Loucy (cell line): ENCODE data around the gene LRFN4.

Experiments used
- H2AFZ ChIP-seq: fragments of 200-600 bp; sonication (generic); 2 replicates; pipeline ENCODE4 v1.6.0; 2016; ENCODE audit warnings: antibody characterized with exemption, mild to moderate bottlenecking, low read length, moderate library complexity
- H3F3A ChIP-seq: fragments of 200-600 bp; 2 replicates; pipeline ENCODE4 v1.6.0; 2016; ENCODE audit warnings: antibody characterized with exemption, low read depth, mild to moderate bottlenecking
- H3K27me3 ChIP-seq: fragments of 200-600 bp; sonication (generic); 2 replicates; pipeline ENCODE4 v1.6.1; 2014; ENCODE audit warnings: low read length, mild to moderate bottlenecking; ENCODE audit not compliant: insufficient read depth, poor library complexity, severe bottlenecking
- H3K36me3 ChIP-seq: fragments of 200-600 bp; sonication (generic); 2 replicates; pipeline ENCODE4 v1.6.1; 2016; ENCODE audit warnings: low read length; ENCODE audit not compliant: insufficient read depth
- H3K4me1 ChIP-seq: fragments of 200-600 bp; sonication (generic); 2 replicates; pipeline ENCODE4 v1.5.1; 2014; ENCODE audit warnings: low read length, mild to moderate bottlenecking; ENCODE audit not compliant: insufficient read depth, poor library complexity, severe bottlenecking
- H3K4me2 ChIP-seq: fragments of 200-600 bp; sonication (generic); 2 replicates; pipeline ENCODE4 v1.6.0; 2014; ENCODE audit warnings: antibody characterized with exemption, low read length, low read depth, mild to moderate bottlenecking; ENCODE audit not compliant: poor library complexity, severe bottlenecking
- H3K4me3 ChIP-seq: fragments of 200-600 bp; sonication (generic); 2 replicates; pipeline ENCODE4 v1.5.1; 2014; ENCODE audit warnings: low read length, mild to moderate bottlenecking, mixed read lengths; ENCODE audit not compliant: poor library complexity, severe bottlenecking
- H3K79me2 ChIP-seq: fragments of 200-600 bp; sonication (generic); 2 replicates; pipeline ENCODE4 v1.6.1; 2014; ENCODE audit warnings: low read length; ENCODE audit not compliant: insufficient read depth
- H3K9ac ChIP-seq: fragments of 200-600 bp; sonication (generic); 2 replicates; pipeline ENCODE4 v1.6.0; 2014; ENCODE audit warnings: mild to moderate bottlenecking, low read depth, low read length, moderate library complexity; ENCODE audit not compliant: poor library complexity, severe bottlenecking
- H3K9me2 ChIP-seq: fragments of 200-600 bp; sonication (generic); replicated peaks from 2 replicates; pipeline ENCODE4 v1.6.1; 2016; ENCODE audit warnings: low read depth, low read length, mixed read lengths
- H3K9me3 ChIP-seq: fragments of 200-600 bp; sonication (generic); 2 replicates; pipeline ENCODE4 v1.6.1; 2014; ENCODE audit warnings: mild to moderate bottlenecking, antibody characterized with exemption, low read length, low read depth; ENCODE audit not compliant: insufficient read depth
- H4K20me1 ChIP-seq: fragments of 200-600 bp; sonication (generic); 2 replicates; pipeline ENCODE4 v1.6.0; 2014; ENCODE audit warnings: antibody characterized with exemption, low read length, mild to moderate bottlenecking; ENCODE audit not compliant: insufficient read depth, poor library complexity, severe bottlenecking
- EZH2phosphoT487 ChIP-seq: fragments of 200-600 bp; IDR thresholded peaks from 2 replicates; pipeline ENCODE4 v1.6.1; 2018; ENCODE audit warnings: antibody characterized with exemption, mild to moderate bottlenecking, moderate library complexity, borderline replicate concordance
- TF ChIP-seq, protein P1 (sequence below): fragments of 200-600 bp; sonication (generic); conservative IDR thresholded peaks from 2 replicates; pipeline ENCODE4 v1.5.1; 2014; ENCODE audit warnings: mild to moderate bottlenecking, antibody characterized with exemption, low read length

The LRFN4 gene

DNA sequence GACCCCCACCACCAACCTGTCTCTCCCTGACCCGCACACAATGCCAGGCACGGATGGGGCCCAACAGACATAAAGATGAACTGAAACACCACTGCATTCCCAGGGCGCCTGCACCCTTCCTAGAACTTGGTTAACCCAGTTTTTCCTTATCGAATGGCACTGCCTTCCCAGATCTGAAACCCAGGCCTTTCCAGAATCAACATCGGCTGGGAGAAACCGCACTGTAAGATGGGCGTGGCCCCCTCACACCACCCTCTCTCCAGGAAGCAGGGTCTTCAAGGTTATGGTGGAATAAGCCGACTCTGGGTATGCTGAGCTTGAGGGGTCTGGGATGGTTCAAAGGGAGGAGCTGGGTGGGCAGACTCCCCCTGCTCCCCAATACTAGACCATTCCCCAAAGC is 23.1 kb downstream of the LRFN4 start:
- peak overlapping the region; percentile 52 for H3K4me3 ChIP-seq
- H3K9ac ChIP-seq, result peak overlapping the region; percentile 54
- H3K36me3 ChIP-seq, result no peaks in the 10 kb centered on the region
- H3K4me2 ChIP-seq, result peak overlapping the region; percentile 72
- no peak overlapping the region for H2AFZ ChIP-seq
- no peaks in the 10 kb centered on the region for H3K79me2 ChIP-seq
- no peaks in the 10 kb centered on the region for H3K9me3 ChIP-seq
- TF ChIP-seq EZH2phosphoT487, result no peak
- TF ChIP-seq, protein P1, sequence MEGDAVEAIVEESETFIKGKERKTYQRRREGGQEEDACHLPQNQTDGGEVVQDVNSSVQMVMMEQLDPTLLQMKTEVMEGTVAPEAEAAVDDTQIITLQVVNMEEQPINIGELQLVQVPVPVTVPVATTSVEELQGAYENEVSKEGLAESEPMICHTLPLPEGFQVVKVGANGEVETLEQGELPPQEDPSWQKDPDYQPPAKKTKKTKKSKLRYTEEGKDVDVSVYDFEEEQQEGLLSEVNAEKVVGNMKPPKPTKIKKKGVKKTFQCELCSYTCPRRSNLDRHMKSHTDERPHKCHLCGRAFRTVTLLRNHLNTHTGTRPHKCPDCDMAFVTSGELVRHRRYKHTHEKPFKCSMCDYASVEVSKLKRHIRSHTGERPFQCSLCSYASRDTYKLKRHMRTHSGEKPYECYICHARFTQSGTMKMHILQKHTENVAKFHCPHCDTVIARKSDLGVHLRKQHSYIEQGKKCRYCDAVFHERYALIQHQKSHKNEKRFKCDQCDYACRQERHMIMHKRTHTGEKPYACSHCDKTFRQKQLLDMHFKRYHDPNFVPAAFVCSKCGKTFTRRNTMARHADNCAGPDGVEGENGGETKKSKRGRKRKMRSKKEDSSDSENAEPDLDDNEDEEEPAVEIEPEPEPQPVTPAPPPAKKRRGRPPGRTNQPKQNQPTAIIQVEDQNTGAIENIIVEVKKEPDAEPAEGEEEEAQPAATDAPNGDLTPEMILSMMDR, result no peak
- no peaks in the 10 kb centered on the region for H3K27me3 ChIP-seq
- no peaks in the 10 kb centered on the region for H3K9me2 ChIP-seq
- no peaks in the 10 kb centered on the region for H4K20me1 ChIP-seq
- H3F3A ChIP-seq, result 0 out of 2 replicates have a peak, but pooled peaks cover 3% of the 10 kb centered on the region
- H3K4me1 ChIP-seq, result peaks cover 28% of the 10 kb centered on the region

DNA sequence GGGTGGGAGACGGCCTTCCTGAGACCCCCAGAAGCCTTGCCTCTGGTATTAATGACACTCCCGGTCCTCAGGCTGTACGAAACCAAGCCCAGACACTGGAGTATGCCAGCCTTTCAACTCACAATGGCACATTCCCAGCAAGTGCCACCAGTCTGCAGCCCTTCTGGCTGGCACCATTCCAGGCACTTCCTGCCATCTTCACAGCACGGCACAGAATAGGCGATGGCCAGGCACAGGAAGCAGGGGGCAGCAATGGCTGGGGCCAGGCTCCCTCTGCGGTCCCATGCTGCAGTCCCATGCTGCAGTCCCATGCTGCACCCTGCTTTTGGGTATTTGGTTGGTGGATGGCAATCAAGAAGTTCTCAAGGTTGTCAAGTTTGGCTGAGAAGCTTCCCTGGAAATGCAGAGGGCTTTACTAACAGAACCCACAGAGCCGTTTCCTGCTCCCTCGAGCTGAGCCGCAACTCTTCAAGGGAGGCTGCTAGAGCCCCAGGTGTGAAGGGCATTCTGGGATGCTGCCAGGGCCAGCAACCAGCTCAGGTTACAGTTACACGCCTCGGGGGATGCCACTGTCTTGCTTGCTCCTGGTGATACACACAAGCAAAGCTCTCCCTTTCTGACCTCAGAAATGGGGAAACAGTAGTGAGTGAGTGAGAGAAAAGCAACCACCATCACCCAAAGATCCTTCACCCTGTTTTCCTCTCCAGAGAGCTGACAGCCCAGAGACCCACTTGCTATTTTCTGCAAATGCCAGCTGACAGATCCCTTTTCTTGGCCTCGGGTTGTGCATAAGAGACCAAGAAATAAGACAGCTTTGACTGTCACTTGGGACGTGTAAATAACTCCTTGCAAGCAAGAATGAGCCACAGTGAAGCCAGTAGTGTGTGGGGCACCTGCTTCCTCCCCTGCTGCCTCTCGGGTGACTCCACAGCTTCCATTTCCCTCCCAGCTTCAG is 23.9 kb downstream of the LRFN4 start:
- no peaks in the 10 kb centered on the region for H3K79me2 ChIP-seq
- peak overlapping the region; percentile 52 for H3K4me3 ChIP-seq
- H3K4me2 ChIP-seq, result peak overlapping the region; percentile 72
- H3K9me2 ChIP-seq, result no peaks in the 10 kb centered on the region
- H3F3A ChIP-seq, result 0 out of 2 replicates have a peak, but pooled peaks cover 3% of the 10 kb centered on the region
- H3K9me3 ChIP-seq, result no peaks in the 10 kb centered on the region
- H3K36me3 ChIP-seq, result no peaks in the 10 kb centered on the region
- H3K4me1 ChIP-seq, result peaks cover 28% of the 10 kb centered on the region
- H3K27me3 ChIP-seq, result no peaks in the 10 kb centered on the region
- H4K20me1 ChIP-seq, result no peaks in the 10 kb centered on the region
- peak overlapping the region; percentile 54 for H3K9ac ChIP-seq
- TF ChIP-seq, protein P1, result no peak
- no peak for TF ChIP-seq EZH2phosphoT487
- H2AFZ ChIP-seq, result peak overlapping the region; percentile 68; the same call in 1 of the 2 replicates

DNA sequence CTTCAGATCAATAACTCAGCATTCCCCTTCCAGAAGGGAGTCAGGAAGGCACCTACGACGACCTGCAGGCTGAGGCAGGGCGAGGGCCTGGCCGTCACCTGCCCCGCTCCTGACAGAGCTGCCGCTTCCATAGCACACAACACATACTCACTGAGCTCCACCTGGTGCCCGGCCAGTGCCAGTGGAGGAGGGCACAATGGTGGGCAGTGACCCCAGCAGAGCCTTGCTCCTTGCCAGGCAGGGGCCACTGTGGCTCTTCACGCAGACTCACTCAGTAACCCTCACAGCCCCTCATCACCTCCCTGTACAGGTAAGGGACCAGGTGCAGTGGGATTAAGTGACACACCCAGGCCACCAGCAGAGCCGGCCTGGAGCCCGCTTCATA is 24.6 kb downstream of the LRFN4 start:
- H3K9me3 ChIP-seq, result no peaks in the 10 kb centered on the region
- peak overlapping the region; percentile 52 for H3K4me3 ChIP-seq
- H3K27me3 ChIP-seq, result no peaks in the 10 kb centered on the region
- no peaks in the 10 kb centered on the region for H3K36me3 ChIP-seq
- peaks cover 28% of the 10 kb centered on the region for H3K4me1 ChIP-seq
- H3K79me2 ChIP-seq, result no peaks in the 10 kb centered on the region
- H3K9me2 ChIP-seq, result no peaks in the 10 kb centered on the region
- 0 out of 2 replicates have a peak, but pooled peaks cover 3% of the 10 kb centered on the region for H3F3A ChIP-seq
- no peaks in the 10 kb centered on the region for H4K20me1 ChIP-seq
- peak overlapping the region; percentile 54 for H3K9ac ChIP-seq
- TF ChIP-seq, protein P1, result peak; percentile 35
- no peak for TF ChIP-seq EZH2phosphoT487
- peak overlapping the region; percentile 72 for H3K4me2 ChIP-seq
- no peak overlapping the region for H2AFZ ChIP-seq
